COLO668 (cell line): ENCODE measurements around the gene ADAMTS13.
"Not testable (repeated sequence)": the region's sequence is repeated elsewhere in the genome, so short reads cannot be mapped to it uniquely, and the experiment has no call there.

Experiments used
- DNase-seq: peaks from one replicate; lab custom pipeline; 2025; ENCODE audit not compliant: unreplicated experiment; lab: John Stamatoyannopoulos, UW

ADAMTS13 gene

DNA sequence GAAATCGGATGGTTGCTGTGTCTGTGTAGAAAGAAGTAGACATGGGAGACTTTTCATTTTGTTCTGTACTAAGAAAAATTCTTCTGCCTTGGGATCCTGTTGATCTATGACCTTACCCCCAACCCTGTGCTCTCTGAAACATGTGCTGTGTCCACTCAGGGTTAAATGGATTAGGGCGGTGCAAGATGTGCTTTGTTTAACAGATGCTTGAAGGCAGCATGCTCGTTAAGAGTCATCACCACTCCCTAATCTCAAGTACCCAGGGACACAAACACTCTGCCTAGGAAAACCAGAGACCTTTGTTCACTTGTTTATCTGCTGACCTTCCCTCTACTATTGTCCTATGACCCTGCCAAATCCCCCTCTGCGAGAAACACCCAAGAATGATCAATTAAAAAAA lies 30.7 kb upstream of the ADAMTS13 start:
- not testable (repeated sequence) for DNase-seq

- DNase-seq, result not testable (repeated sequence)
Observed at GRCh38 chr9:133392308-133392707, 29.9 kb upstream of the ADAMTS13 start.

DNA sequence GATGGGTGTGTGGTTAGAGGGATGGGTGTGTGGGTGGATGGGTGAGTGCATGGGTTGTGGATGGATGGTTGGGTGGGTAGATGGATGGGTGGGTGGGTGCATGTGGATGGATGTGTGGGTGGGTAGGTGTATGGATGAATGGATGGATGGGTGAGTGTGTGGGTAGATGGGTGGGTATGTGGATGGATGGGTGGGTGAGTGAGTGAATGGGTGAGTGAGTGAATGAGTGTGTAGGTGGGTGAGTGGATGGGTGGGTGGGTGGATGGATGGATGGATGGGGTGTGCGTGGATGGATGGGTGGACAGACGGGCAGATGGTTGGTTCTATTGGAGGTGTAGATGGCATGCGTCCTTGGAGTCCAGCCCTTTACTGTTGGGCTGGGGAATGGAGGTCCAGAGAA lies 28.8 kb upstream of the ADAMTS13 start:
- DNase-seq, result no peak

DNA sequence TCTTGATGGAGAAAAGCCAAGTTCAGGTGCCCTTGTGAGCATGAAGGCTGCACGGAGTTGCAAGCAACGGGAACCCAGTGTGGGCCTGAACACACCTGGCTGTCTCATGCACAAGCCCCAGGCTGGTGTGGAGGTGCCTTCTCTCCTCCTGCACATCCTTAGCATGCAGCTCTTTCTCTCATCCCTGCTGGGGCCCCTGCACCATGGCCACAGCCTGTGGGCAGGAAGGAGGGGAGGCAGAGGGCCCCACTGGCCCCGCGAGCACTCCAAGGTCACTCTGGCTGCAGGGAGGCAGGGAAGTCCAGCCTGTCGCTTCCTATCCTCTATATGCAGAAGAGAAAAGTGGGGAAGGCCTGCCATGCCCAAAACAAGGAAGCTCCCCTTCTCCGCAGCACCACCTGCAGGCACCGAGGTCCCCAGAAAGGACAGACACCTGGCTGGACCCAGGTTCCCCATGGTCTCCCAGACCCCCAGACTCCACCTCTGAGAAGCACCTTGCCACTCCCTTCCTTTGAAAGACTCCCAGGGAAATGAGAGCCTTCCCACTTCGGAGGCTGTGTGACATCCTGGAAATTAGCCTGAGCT lies 27.4 kb upstream of the ADAMTS13 start:
- peak; percentile 6 for DNase-seq

DNA sequence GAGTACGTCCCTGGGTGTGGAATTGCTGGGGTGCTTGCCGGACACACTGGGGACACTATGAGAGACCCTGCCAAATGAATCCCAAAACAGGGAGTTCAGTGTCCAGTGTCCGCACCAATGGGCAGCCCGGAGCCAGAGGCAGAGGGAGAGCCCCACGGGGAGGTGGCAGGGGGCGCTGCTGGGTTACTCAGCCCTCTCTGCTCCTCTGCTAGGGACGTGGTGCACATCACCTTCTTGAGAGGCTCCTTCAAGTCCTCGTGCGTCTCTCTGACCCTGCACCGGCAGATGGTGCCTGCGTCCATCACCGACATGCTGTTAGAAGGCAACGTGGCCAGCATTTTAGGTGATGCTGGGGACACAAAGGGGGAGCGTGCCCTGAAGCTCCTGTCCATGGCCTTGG lies 25.2 kb upstream of the ADAMTS13 start:
- no peak for DNase-seq

DNA sequence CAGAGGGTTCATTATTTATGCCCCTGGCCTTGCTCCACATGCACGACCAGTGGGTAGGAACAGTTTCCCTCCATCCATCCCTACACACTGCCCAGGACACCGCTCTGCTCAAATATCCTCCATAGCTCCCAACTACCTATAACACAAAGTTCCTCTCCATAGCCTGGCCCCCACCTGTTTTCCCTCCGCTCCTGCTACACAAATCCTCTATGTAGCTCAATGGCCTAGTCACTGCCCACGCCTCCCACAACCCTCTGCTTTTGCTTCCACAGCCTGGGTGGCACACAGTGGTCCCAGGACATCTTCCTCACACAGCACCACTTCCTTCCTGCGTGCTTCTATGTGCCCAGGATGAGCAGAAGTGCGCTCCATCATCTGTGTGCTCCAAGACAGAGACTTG lies 24.8 kb upstream of the ADAMTS13 start:
- DNase-seq, result no peak

DNA sequence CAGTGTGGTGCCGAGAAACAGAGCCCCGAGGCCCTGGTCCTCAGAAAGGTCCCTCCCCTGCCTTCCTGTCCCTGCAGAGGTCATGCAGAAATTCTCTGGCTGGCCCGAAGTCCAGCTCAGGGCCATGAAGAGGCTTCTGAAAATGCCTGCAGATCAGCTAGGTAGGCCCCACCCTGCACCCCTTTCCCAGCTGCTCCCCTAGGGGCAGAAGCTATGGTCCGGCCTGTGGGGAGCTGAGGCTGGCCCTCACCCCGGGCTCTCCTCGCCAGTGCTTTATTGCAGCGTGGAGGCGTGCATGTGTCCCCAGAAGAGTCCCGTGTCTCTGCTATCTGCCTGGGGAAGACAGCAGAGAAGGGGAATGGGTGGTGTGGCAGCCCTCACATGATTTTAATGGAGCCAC lies 24.3 kb upstream of the ADAMTS13 start:
- DNase-seq, result no peak

DNA sequence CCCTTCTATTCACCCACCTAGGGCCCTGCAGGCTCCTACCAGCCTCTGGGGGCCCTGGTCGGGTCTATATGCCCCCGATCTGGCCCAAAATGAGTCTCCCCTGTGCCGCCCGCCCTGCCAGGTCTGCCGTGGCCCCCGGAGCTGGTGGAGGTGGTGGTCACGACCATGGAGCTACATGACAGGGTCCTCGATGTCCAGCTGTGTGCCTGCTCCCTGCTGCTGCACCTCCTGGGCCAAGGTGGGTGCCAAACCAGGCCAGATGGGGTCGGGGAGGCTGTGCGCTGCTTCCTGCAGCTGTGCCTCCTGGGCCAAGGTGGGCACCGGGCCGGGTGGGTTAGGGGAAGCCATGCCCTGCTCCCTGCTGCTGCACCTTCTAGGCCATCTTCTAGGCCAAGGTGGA lies 21.9 kb upstream of the ADAMTS13 start:
- no peak for DNase-seq

DNA sequence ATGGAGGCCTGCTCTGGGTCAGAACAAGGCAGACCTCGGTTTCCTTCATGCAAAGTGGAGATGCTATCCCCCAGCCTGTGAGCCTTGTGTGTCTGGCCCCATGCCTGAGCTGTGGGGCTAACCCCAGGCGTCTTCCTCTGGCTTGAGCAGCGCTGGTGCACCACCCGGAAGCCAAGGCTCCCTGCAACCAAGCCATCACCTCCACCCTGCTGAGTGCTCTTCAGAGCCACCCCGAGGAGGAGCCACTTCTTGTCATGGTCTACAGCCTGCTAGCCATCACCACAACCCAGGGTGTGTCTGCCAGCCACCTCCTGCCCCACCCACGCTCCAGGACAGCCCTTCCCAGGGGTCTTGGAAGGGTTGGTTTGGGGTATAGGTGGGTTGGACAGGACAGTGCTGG lies 20.6 kb upstream of the ADAMTS13 start:
- no peak for DNase-seq

- DNase-seq, result no peak
Observed at GRCh38 chr9:133402689-133403088, 19.5 kb upstream of the ADAMTS13 start.

DNA sequence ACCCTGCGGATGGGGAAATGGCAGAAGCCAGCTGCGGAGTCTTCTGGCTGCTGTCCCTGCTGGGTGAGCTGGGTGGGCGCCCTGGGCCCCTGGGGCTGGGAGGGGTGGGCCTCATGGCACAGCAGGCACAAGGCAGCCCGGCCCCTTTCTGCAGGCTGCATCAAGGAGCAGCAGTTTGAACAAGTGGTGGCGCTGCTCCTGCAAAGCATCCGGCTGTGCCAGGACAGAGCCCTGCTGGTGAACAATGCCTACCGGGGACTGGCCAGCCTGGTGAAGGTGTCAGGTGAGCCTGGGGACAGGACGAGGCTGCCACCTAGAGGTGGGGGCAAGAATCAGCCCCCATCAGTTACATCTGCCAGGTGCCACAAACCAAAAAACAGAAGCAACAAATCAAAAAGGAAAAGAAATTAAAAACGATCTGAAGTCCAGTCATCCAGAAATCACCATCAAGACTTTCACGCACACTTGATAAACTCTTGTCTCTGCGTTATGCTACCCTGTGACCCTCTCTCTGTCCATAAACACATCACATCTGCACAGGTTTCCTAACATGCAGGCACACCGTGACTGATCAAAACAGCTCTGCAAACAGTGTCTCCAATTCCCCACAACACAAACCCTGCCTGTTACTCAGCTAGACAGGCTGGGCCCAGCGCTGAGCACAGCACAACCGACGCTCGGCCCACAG lies 18.3 kb upstream of the ADAMTS13 start:
- DNase-seq, result peak; percentile 58

GRCh38 chr9:133404454-133405002 lies 17.6 kb upstream of the ADAMTS13 start:
- no peak for DNase-seq

GRCh38 chr9:133405508-133406438 lies 16.4 kb upstream of the ADAMTS13 start:
- DNase-seq, result no peak

- DNase-seq, result peak; percentile 66
Observed at GRCh38 chr9:133406480-133407307, 15.5 kb upstream of the ADAMTS13 start.

DNA sequence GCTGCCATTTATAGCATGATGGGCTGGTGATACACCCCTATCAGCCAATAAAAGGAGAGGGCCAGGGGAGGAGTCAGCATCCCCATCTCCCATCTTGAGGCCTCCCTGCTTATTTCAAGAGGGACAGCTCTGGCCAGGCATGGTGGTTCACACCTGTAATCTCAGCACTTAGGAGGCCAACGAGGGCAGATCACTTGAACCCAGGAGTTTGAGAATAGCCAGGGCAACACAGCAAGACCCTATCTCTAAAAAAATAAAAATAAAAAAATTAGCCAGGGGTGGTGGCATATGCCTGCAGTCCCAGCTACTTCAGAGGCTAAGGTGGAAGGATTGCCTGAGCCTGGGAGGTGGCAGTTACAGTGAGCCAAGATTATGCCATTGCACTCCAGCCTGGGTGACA lies 14.1 kb upstream of the ADAMTS13 start:
- DNase-seq, result no peak

GRCh38 chr9:133415170-133415569 lies 7.0 kb upstream of the ADAMTS13 start:
- DNase-seq, result no peak

DNA sequence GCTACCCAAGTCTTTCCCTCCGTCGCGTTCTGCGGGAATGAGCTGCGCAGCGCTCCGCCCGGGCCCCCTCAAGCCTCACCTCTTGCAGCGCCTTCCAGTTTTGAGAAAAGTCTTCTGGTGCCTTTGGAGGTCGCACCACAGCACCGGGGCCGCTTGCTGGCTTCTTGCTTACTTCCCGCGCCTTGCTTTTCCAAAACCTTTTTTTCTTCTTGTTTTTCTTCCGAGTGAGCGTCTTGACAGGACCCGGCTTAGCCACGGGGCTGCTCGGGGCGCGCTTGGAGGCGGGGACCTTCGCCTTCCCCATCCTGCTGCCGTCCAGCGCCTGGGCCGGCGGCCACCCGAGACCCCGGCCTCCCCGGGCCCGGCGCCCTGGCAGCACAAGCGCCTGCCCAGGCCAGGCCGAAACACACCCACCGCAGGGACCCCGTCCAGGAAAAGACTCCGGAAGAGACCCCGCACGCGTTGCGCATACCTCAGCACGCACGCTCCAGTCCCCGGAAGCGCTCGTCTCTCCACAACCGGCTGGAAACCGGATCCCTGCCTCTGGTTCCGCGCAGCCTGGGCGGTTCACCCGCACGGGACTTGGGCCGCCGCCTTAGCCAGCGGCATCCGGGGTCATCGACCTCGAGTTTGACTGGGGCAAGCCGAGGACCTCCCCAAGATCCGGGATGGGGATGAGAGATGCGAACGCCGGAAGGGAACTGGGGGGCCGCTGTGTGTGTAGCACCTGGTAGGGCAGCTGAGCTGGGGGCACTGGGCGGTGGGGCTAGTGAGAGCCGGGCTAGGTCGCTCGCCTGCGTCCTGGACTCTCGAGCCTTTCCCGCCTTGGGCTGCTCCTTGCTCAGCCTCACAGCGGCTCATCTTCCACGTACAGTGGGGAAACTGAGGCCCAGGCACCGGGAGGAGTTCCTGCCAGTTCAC lies 4.4 kb upstream of the ADAMTS13 start, which contains the start of gene REXO4:
Gene REXO4, minus strand, starts transcription at position 470 of the 921 bp plus-strand sequence. Its CDS starts 166 bp downstream, at position 304.
- DNase-seq, result peak; percentile 85

DNA sequence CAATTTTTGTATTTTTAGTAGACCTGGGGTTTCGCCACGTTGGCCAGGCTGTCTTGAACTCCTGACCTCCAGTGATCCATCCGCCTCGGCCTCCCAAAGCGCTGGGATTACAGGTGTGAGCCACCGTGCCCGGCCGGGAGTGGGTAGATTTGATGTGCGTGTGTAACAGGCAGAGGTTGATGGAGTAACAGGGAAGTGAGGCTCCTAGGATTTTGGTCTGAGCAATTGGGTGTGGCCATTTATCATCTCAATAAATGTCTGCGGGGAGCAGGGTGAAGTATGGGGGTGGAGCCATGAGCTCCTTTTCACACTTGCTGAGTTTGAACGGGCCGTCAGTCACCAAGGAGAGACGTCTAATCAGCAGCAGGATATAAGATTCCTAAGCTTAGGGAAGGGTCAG lies 3.2 kb upstream of the ADAMTS13 start:
- DNase-seq, result no peak

- DNase-seq, result no peak
Observed at GRCh38 chr9:133420392-133420827, 1.8 kb upstream of the ADAMTS13 start.
